Superior temporal gyrus (tissue), 1 donor: ENCODE measurements around the gene HBQ1.
"Not testable (repeated sequence)": the region's sequence is repeated elsewhere in the genome, so short reads cannot be mapped to it uniquely, and the experiment has no call there.

Experiments used
- DNase-seq: peaks from one replicate; pipeline ENCODE4 v3.0.0-alpha.2; 2016; ENCODE audit errors: extremely low spot score

HBQ1 gene

GRCh38 chr16:209359-209758 lies 29.1 kb downstream of the HBQ1 start:
- not testable (repeated sequence) for DNase-seq

GRCh38 chr16:211631-212180 lies 31.4 kb downstream of the HBQ1 start:
- DNase-seq, result not testable (repeated sequence)

DNA sequence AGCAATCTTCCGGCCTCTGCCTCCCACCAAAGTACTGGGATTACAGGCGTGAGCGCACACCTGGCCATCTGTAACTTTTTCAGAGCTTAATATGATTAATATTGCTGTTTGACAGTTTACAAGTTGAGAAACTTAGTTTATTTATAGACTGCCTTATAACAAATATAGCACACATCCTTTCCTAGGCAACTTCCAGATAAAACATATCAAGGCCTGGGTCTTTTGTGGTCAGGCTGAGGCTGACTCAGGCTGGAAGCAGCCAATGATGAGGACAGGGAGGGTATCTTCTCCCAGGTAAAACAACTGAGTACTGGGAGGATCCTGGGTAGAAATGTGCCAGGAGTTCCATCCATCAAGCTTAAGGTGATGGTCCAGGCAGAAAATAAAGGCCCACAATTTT lies 32.7 kb downstream of the HBQ1 start:
- DNase-seq, result no peak

GRCh38 chr16:220021-220420 lies 39.8 kb downstream of the HBQ1 start:
- DNase-seq, result no peak

DNA sequence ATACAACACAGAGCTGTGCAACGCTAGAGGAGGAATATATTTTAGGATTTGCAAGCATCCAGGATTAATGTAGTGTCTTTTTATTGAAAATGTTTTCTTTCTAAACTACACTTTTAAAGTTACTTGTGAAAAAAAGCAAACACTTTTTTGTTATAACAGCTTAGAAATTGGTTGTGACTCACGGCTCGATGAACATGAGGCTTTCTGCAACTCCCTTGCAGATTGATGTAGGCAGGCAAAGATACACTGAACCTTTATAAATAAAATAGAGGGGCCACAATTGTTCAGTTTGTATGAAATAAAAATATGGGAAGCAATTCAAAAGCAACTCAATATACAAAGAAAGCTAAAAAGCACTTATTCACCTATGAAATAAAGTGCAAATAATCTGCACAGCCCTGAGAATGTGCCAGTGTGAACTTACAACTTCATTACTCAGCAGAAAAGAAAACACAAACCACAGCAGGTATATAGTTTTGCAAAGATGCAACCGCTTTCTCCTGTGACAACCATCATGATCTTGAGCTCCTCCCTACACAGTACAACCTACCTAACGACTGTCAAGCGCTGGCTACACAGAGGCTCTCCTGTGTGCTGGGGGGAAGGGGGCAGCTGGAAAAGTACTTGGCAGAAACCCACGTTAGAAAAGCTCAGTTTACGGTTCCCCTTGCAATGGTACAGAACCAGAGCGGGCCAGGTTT lies 48.0 kb downstream of the HBQ1 start:
- no peak for DNase-seq

GRCh38 chr16:228852-229730 lies 48.8 kb downstream of the HBQ1 start, which contains the start of gene LUC7L:
TSS of gene LUC7L (minus strand) at chr16:229449. CDS start at chr16:229339, 110 bp downstream.
- DNase-seq, result peak; percentile 91

- DNase-seq, result no peak
Observed at GRCh38 chr16:229731-230281, 49.5 kb downstream of the HBQ1 start.

DNA sequence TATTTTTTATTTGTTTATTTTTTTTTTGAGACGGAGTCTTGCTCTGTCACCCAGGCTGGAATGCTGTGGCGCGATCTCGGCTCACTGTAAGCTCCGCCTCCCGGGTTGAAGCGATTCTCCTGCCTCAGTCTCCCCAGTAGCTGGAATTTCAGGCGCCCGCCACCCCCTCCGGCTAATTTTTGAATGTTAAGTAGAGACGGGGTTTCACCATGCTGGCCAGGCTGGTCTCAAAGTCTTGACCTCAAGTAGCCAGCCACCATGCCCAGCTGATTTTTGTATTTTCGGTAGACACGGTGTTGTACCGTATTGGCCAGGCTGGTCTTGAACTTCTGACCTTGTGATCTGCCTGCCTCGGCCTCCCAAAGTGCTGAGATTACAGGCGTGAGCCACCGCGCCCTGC lies 50.1 kb downstream of the HBQ1 start:
- not testable (repeated sequence) for DNase-seq
